OCI-LY3 (cell line): ENCODE data around the gene SOD3.

Experiments
- CTCF ChIP-seq: fragments of 200-600, 300-600 bp; sonication (generic); IDR thresholded peaks from 2 replicates; pipeline ENCODE4 v1.5.1; 2014; ENCODE audit warnings: antibody characterized with exemption, low read length, low read depth
- EZH2phosphoT487 ChIP-seq: fragments of 200-600 bp; shearing (Covaris generic); IDR thresholded peaks from 2 replicates; pipeline ENCODE4 v1.6.1; 2018; ENCODE audit warnings: antibody characterized with exemption, mixed run types, low read depth

DNA sequence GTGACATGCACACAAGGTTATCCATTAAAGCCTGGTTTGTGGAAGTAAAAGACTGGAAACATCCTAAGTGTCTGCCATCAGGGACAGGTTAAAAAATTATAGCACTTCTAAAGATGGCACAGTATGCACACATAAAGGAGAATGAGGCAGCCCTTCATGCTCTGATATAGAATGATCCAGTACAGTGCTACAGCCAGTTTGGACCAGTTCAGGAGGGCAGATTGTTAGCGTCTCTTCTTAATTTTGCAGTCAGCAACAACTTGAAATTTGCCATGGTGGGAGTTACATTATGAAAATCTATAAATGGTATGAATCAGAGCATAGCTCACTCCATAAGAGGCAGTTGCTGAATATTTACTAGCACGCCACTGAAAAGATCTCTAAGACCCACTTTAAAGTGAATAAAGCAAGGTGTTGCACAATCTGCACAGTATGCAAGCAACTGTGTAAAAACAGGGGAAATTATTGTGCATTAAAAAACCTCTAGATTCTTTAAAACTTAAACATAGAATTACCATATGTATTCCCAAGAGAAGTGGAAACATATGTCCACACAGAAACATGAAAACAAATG is 20.3 kb upstream of the SOD3 start:
- TF ChIP-seq CTCF = no peak
- no peak for TF ChIP-seq EZH2phosphoT487
